ENCODE results near the gene L3MBTL4.

The L3MBTL4 gene

DNA sequence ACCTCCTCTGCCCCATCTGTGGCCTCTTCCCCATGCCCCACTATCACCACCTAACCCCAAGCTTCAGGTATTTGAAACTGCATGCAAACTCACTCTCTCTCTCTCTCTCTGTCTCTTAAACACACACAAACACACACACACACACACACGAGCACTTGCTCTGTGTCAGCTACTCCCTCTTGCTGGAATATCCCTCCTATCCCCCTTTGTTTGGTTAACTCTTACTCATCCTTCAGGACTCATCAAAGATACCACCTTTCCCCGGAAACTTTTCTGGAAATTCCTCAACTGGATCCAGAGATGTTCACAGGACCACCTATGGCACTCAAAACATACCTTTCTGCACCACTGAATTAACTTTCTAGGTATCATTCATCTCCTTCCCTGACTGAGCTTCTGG is 296.6 kb downstream of the L3MBTL4 start:
- no peak for TF ChIP-seq CTCF (IDR thresholded peaks at IDR 0.05; ENCODE audit: low read depth, low read length, missing control alignments)
- no peak overlapping the region for H3K4me3 ChIP-seq (replicated peaks; ENCODE audit: low read depth, low read length)
- no peak for DNase-seq (ENCODE audit: extremely low read depth, low read depth)

DNA sequence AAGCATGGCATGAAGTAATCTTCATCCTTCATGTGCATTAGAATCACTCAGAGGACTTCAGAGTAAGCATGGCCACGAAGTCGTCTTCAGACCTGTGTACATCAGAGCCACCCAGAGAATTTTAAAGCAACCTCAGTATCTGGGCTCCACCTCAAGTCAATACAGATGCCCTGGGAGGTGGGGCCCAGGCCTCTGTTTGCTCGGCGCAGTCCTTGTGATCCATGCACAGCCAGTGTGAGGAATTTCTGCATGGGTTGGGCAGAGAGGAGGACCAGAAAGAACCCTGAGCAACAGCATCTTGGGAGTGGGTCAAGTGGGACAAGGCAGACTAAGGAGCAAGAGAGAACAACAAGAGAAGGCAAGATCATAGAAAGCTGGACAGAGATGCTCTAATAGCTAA is 299.0 kb downstream of the L3MBTL4 start:
- no peak overlapping the region for H3K4me3 ChIP-seq (replicated peaks; ENCODE audit: low read depth, low read length)
- no peak for DNase-seq (ENCODE audit: extremely low read depth, low read depth)
- no peak for TF ChIP-seq CTCF (IDR thresholded peaks at IDR 0.05; ENCODE audit: low read depth, low read length, missing control alignments)

DNA sequence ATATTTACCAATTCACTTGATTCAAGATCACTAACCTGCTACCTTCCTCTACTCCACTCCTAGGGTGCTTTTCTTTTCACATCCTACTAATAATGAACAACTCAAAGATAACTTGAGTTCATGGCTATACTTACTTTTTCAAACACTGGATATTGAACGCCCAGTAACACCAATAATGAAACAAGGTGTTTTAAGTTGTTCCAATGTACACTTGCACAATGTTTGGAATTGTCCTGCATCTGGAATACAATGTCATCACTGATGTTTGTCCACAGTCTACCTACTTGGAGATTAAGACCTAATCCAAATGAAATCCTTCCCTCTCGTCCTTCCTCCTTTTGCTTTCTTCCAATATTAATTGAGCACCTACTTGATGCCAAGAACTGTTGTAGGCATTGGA is 301.1 kb downstream of the L3MBTL4 start:
- no peak for DNase-seq (ENCODE audit: extremely low read depth, low read depth)
- H3K4me3 ChIP-seq (replicated peaks; ENCODE audit: low read depth, low read length): no peak overlapping the region
- TF ChIP-seq CTCF (IDR thresholded peaks at IDR 0.05; ENCODE audit: low read depth, low read length, missing control alignments): no peak

DNA sequence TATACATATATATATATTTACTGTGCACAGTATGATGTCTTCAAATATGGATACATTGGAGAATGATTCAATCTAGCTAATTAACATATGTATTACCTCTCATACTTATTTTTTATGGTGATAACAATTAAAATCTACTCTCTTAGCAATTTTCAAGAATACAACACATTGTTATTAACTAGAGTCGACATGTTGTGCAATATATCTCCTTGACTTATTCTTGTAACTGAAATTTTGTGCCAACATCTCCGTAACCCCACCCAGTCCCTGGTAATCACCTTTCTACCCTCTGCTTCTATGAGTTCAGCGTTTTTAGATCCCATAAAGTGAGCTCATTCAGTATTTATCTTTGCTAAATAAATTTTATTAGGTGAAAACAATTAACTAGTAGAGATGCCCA is 303.0 kb downstream of the L3MBTL4 start:
- no peak overlapping the region for H3K4me3 ChIP-seq (replicated peaks; ENCODE audit: low read depth, low read length)
- DNase-seq (ENCODE audit: extremely low read depth, low read depth): no peak
- no peak for TF ChIP-seq CTCF (IDR thresholded peaks at IDR 0.05; ENCODE audit: low read depth, low read length, missing control alignments)

DNA sequence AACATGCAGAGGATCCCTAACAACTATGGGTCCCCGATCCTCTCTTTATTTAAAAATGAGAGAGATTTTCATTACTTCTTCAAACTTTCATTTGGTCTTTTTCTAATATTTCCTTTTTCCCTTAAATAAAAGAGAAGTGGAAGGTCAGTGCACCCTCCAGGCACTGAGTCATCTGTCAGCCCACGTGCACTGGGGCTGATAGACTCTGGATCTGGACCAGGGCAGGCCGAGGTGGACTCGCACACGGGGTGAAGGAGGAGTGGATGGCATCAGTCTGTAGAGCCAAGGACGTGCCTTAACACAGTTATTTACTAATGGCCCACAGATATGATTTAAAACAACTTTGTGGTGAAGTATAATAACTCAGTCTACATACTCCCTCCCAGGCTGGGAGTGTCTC is 305.0 kb downstream of the L3MBTL4 start:
- DNase-seq (ENCODE audit: extremely low read depth, low read depth): no peak
- TF ChIP-seq CTCF (IDR thresholded peaks at IDR 0.05; ENCODE audit: low read depth, low read length, missing control alignments): no peak
- H3K4me3 ChIP-seq (replicated peaks; ENCODE audit: low read depth, low read length): no peak overlapping the region

DNA sequence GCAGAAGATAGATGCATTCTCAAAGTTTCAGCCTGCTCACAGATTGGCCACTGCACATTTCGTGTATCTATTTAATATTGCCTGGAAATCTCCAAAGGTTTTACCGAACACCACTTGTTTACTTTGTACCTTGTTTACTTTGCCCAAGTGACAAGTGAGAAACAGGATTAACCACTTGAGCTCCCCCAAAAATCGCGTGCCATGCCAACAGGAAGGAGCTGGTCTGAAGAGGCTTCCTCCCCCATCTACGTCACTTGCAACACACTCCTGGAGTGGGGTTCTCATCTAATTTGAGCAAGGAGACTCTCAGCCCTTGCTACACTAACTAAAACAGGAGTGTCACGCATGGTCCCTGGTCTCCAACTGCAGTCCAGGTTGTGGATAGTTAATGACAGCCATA is 306.9 kb downstream of the L3MBTL4 start:
- no peak for TF ChIP-seq CTCF (IDR thresholded peaks at IDR 0.05; ENCODE audit: low read depth, low read length, missing control alignments)
- no peak overlapping the region for H3K4me3 ChIP-seq (replicated peaks; ENCODE audit: low read depth, low read length)

GRCh38 chr18:6106091-6106685 is 308.5 kb downstream of the L3MBTL4 start:
- no peak for TF ChIP-seq CTCF (IDR thresholded peaks at IDR 0.05; ENCODE audit: low read depth, low read length, missing control alignments)
- H3K4me3 ChIP-seq (replicated peaks; ENCODE audit: low read depth, low read length): no peak overlapping the region
- DNase-seq (ENCODE audit: extremely low read depth, low read depth): no peak

More for the DNA sequence above, 306.9 kb downstream of the L3MBTL4 start:
- DNase-seq (ENCODE audit: extremely low read depth, low read depth): no peak
